Psoas muscle (tissue), 8 donors: Measurements from ENCODE around the gene MAP1LC3B2. TPM values are rescaled to one million over a fixed set of nuclear protein-coding genes. Genes with fewer than 3 reads are reported as not detected.

Experiments
- ATAC-seq, 4 donors: fragments of 200-7000 bp; cut with Tn5 transposase; one replicate each; pipeline ENCODE4 v1.9.1; 2020; ENCODE audit warnings: moderate library complexity in 3 of 4, mild to moderate bottlenecking in 2 of 4
- DNase-seq, 2 donors: peaks; one replicate each; pipeline ENCODE4 v3.0.0-alpha.2; 2020
- H3K27ac ChIP-seq: fragments of 200-600 bp; one replicate; pipeline ENCODE4 v1.8.0; 2022
- H3K27me3 ChIP-seq, 3 donors: fragments of 200-600 bp in 1 of 3; one replicate each; pipeline versions ENCODE4 v1.6.1 to v1.8.0; 2013 to 2022; ENCODE audit warnings: low read length in 2 of 3, mild to moderate bottlenecking in 2 of 3, moderate library complexity in 1 of 3; ENCODE audit not compliant: insufficient read depth in 3 of 3
- H3K36me3 ChIP-seq, 2 donors: fragments of 200-600 bp in 1 of 2; one replicate each; pipeline versions ENCODE4 v1.6.1 to v1.8.0; 2013 to 2022; ENCODE audit warnings: low read depth in 1 of 2, mild to moderate bottlenecking in 1 of 2, moderate library complexity in 1 of 2; ENCODE audit not compliant: insufficient read depth in 1 of 2
- H3K4me1 ChIP-seq: fragments of 200-600 bp; one replicate; pipeline ENCODE4 v1.8.0; 2022
- H3K4me3 ChIP-seq: fragments of 200-600 bp; one replicate; pipeline ENCODE4 v1.8.0; 2022; ENCODE audit warnings: mild to moderate bottlenecking
- H3K9me3 ChIP-seq: fragments of 200-600 bp; one replicate; pipeline ENCODE4 v1.8.0; 2022
- CTCF ChIP-seq: fragments of 200-600 bp; IDR thresholded peaks from one replicate; pipeline ENCODE4 v1.8.0; 2022; ENCODE audit warnings: antibody characterized with exemption
- WGBS, 3 donors: extraction: QIAGEN DNeasy Blood & Tissue Kit; methylation state at CpG; one replicate each; pipeline versions ENCODE4 v1.1.6 to v1.1.7; 2013; 5-methylcytosine and 5-hydroxymethylcytosine counted together
- intact Hi-C, 2 donors: fragments of 100-400 bp; cut with DNase I; formaldehyde crosslinking; loops; one replicate each; pipeline versions ENCODE4 v1.11.0 to v1.14.2; 2022
- polyA plus RNA-seq, 3 donors: library from polyadenylated mRNA; stranded (reverse); fragments of 200-250 nt; gene quantifications; one replicate each; pipeline ENCODE4 v1.2.3, GENCODE V29; 2013
- total RNA-seq, 4 donors: library from RNA; stranded (reverse); fragmentation: NEBNext Ultra II Directional in 2 of 4; extraction: Animal tissue kit (Norgen Biotek cat#: 25700) in 2 of 4; gene quantifications; one replicate each; pipeline versions ENCODE4 v1.2.1 to v1.2.4, GENCODE V29; 2021 to 2023
- donor health status: healthy with polysubstance abuse.
- donor health status: DM: no; HTN: no; CAD: no; lungs with moderate emphysema.
- donor health status: Bipolar disorder and iron deficiency.
- donor health status: healthy.
- donor health status: DM: yes; HTN: yes; CAD: no.
- donor health status: DM: no; HTN: no; CAD: no.
- donor health status: DM: no; HTN: no; CAD: no.
- donor health status: DM: yes; HTN: yes; CAD: no.

MAP1LC3B2 gene
- total and polyA plus RNA-seq, 7 donors: 1.4 to 9.2 (median 2.3) TPM

DNA sequence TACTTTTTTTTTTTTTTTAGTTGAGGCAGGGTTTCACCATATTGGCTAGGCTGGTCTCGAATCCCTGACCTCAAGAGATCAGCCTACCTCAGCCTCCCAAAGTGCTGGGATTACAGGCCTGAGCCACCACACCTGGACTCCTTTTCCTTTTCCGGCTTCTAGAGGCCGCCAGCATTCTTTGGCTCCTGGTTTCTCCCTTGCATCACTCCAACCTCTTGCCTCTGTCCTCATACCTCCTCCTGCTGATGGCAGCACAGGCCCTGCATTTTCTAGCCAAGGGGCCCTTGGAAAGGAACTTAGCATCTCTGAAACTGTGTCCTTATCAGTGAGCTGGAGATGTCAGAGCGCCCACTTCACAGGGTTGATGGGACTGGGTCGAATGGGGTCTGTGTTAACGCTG lies 53.3 kb downstream of the MAP1LC3B2 start:
- Histone ChIP-seq H3K4me3 (no peak overlapping the region), H3K27ac (no peak overlapping the region), H3K27me3 (no peaks in the 10 kb centered on the region), H3K36me3 (no peaks in the 10 kb centered on the region), H3K4me1 (no peaks in the 10 kb centered on the region), H3K9me3 (no peaks in the 10 kb centered on the region)
- no peak for DNase-seq
- intact Hi-C loops: no loop called here
- 76 to 96% (median 88%) methylated on average over 6 of the region's 6 CpGs for WGBS, 3 donors
- no peak for ATAC-seq
- no peak for TF ChIP-seq CTCF

DNA sequence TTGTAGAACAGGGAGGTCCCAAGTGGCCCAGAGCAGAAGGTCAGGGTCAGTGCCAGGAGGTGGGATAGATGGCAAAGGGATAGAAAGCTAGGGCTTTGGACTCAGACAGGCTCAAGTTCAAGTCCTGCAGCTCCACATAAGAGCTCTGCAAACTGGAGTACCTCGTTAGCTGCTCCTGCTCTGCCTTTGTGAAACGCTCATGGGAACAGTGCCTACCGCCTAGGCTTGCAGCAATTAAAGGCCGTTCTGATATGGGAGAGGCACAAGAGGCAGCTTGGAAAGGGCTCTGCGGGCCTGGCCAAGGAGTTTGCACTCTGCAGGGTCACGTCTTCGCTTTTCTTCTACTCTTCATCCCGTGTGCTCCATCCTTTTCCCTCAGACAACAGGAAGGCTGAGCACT lies 54.1 kb downstream of the MAP1LC3B2 start:
- Histone ChIP-seq H3K4me3 (no peak overlapping the region), H3K27me3 (no peaks in the 10 kb centered on the region), H3K27ac (no peak overlapping the region), H3K9me3 (no peaks in the 10 kb centered on the region), H3K36me3 (no peaks in the 10 kb centered on the region), H3K4me1 (no peaks in the 10 kb centered on the region)
- no peak for TF ChIP-seq CTCF
- ATAC-seq (no peak), DNase-seq (no peak)
- WGBS, 3 donors: 74 to 76% (median 75%) methylated on average over 8 of the region's 8 CpGs
- intact Hi-C loops: no loop called here

- Histone ChIP-seq H3K4me3 (no peak overlapping the region), H3K4me1 (no peaks in the 10 kb centered on the region), H3K9me3 (no peaks in the 10 kb centered on the region), H3K27ac (no peak overlapping the region), H3K36me3 (no peaks in the 10 kb centered on the region), H3K27me3 (no peaks in the 10 kb centered on the region)
- DNase-seq (no peak), ATAC-seq (no peak)
- intact Hi-C loops: no loop called here
- no peak for TF ChIP-seq CTCF
- WGBS, 3 donors: 80 to 85% (median 82%) methylated on average over 11 of the region's 11 CpGs
These were observed 55.2 kb downstream of the MAP1LC3B2 start for GRCh38 chr12:116614194-116614915.

DNA sequence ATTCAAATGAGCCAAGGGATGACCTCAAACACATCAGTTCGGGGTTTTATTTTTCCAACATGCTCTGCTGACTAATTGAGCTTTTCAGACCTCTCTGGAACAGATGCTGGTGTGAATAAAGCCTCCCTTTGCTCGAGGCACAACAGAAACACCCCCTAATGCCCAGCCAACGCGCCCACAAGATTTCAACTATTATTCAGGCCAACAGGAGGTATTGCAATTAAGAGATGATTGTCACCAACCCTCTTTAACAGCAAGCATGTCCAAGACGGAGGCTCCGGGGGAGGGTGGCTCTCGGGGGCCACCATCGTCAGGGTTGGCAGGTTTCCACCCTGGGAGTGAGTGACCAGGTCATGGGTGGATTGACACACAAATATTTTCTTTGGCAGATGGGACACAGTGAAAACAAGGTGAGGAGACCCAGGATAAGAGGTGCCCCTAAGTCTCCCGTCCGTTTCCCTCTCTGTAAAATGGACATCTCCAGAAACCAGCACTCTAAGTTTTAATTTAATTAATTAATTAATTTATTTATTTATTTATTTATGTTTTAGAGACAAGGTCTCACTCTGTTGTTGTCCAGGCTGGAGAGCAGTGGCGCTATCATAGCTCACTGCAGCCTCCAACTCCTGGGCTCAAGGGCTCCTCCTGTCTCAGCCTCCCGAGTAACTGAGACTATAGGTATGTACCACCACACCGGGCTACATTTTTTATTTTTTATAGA lies 56.1 kb downstream of the MAP1LC3B2 start:
- Histone ChIP-seq H3K4me3 (no peak overlapping the region), H3K27ac (no peak overlapping the region), H3K27me3 (no peaks in the 10 kb centered on the region), H3K36me3 (no peaks in the 10 kb centered on the region), H3K9me3 (no peaks in the 10 kb centered on the region), H3K4me1 (no peaks in the 10 kb centered on the region)
- WGBS, 3 donors: 45 to 48% (median 46%) methylated on average over 13 of the region's 13 CpGs
- no peak for DNase-seq
- no peak for ATAC-seq
- no peak for TF ChIP-seq CTCF
- intact Hi-C loops: no loop called here
